Measurements from ENCODE around the gene NHS.

GRCh38 chrX:17567187-17567586, 192.2 kb downstream of the NHS start:
- no peak for TF ChIP-seq CTCF (IDR thresholded peaks at IDR 0.05)
- no peak for TF ChIP-seq EP300 (IDR thresholded peaks at IDR 0.05)
